Measurements from ENCODE around the gene KIRREL3. TPM values are rescaled to one million over a fixed set of nuclear protein-coding genes. Genes with fewer than 3 reads are reported as not detected.
A peak's percentile ranks its signal among the peaks of the same experiment; 100 is the strongest.

KIRREL3 gene
- total RNA-seq, 4 donors from 2014 or later: 0.19 TPM; not detected in 3

GRCh38 chr11:126426820-126427749, 573.5 kb downstream of the KIRREL3 start:
- Histone ChIP-seq H3K27ac (peak overlapping the region in 2 of 4 donors; percentile 40 to 57), H3K9me3 (no peaks in the 10 kb centered on the region), H3K4me3 (no peak overlapping the region), H3K27me3 (peaks cover 0 to 15% (median 0%) of the 10 kb centered on the region in 4 donors), H3K4me1 (peaks cover 0 to 25% (median 11%) of the 10 kb centered on the region in 3 donors), H3K36me3 (no peaks in the 10 kb centered on the region)
- no peak for TF ChIP-seq CTCF (IDR thresholded peaks at IDR 0.05)
- no peak for TF ChIP-seq POLR2A (IDR thresholded peaks at IDR 0.05)
- DNase-seq: no peak
- intact Hi-C loops (cut with DNase I): no loop called here
- 55 to 63% methylated on average over 13 to 14 of the region's 14 CpGs for WGBS, 2 donors

GRCh38 chr11:126426106-126426505, 574.5 kb downstream of the KIRREL3 start:
- Histone ChIP-seq H3K4me3 (no peak overlapping the region), H3K9me3 (no peaks in the 10 kb centered on the region), H3K27me3 (peaks cover 0 to 15% (median 0%) of the 10 kb centered on the region in 4 donors), H3K36me3 (no peaks in the 10 kb centered on the region), H3K4me1 (peaks cover 0 to 24% (median 6%) of the 10 kb centered on the region in 3 donors), H3K27ac (no peak overlapping the region)
- TF ChIP-seq POLR2A (IDR thresholded peaks at IDR 0.05) (no peak), CTCF (IDR thresholded peaks at IDR 0.05) (no peak)
- intact Hi-C loops (cut with DNase I): no loop called here
- WGBS, 2 donors: 79 to 86% methylated on average over 3 of the region's 3 CpGs
- DNase-seq: no peak

GRCh38 chr11:126424471-126425039, 576.0 kb downstream of the KIRREL3 start:
- H3K27me3 ChIP-seq: peaks cover 0 to 15% (median 0%) of the 10 kb centered on the region in 4 donors
- no peak for DNase-seq
- peaks cover 0 to 34% (median 6%) of the 10 kb centered on the region in 3 donors for H3K4me1 ChIP-seq
- no peaks in the 10 kb centered on the region for H3K9me3 ChIP-seq
- H3K36me3 ChIP-seq: no peaks in the 10 kb centered on the region
- H3K27ac ChIP-seq: no peak overlapping the region
- TF ChIP-seq CTCF (IDR thresholded peaks at IDR 0.05): no peak
- no peak for TF ChIP-seq POLR2A (IDR thresholded peaks at IDR 0.05)
- WGBS, 2 donors: 72 to 89% methylated on average over 2 to 8 of the region's 30 CpGs
- intact Hi-C loops (cut with DNase I): no loop called here
- no peak overlapping the region for H3K4me3 ChIP-seq

GRCh38 chr11:126423743-126424142, 576.8 kb downstream of the KIRREL3 start:
- H3K27ac ChIP-seq: no peak overlapping the region
- no peak overlapping the region for H3K4me3 ChIP-seq
- H3K36me3 ChIP-seq: no peaks in the 10 kb centered on the region
- H3K9me3 ChIP-seq: no peaks in the 10 kb centered on the region
- peaks cover 0 to 39% (median 6%) of the 10 kb centered on the region in 3 donors for H3K4me1 ChIP-seq
- TF ChIP-seq CTCF (IDR thresholded peaks at IDR 0.05) (no peak), POLR2A (IDR thresholded peaks at IDR 0.05) (no peak)
- H3K27me3 ChIP-seq: peaks cover 0 to 15% (median 0%) of the 10 kb centered on the region in 4 donors
- 55 to 81% methylated on average over 4 to 8 of the region's 11 CpGs for whole genome bisulfite sequencing, 2 donors
- intact Hi-C loops (cut with DNase I): no loop called here
- DNase-seq: no peak

- Histone ChIP-seq H3K27ac (no peak overlapping the region), H3K9me3 (no peaks in the 10 kb centered on the region), H3K4me1 (peaks cover 0 to 44% (median 6%) of the 10 kb centered on the region in 3 donors), H3K4me3 (no peak overlapping the region), H3K36me3 (no peaks in the 10 kb centered on the region), H3K27me3 (peaks cover 0 to 15% (median 0%) of the 10 kb centered on the region in 4 donors)
- intact Hi-C loops (cut with DNase I): no loop called here
- no peak for DNase-seq
- WGBS, 2 donors: 17 to 73% methylated on average over 1 of the region's 2 CpGs
- TF ChIP-seq POLR2A (IDR thresholded peaks at IDR 0.05) (no peak), CTCF (IDR thresholded peaks at IDR 0.05) (no peak)
Measured at GRCh38 chr11:126423154-126423553, 577.4 kb downstream of the KIRREL3 start.

Data from esophagus squamous epithelium (tissue), 5 donors.